Activated T-helper 17 cell treated with anti-CD3 and anti-CD28 coated beads, Interleukin-2, amount 50 U/mL, for 72 hours (primary cell): Measurements from ENCODE around the gene PCDHB1. TPM values are rescaled to one million over a fixed set of nuclear protein-coding genes. Genes with fewer than 3 reads are reported as not detected.
A peak's percentile ranks its signal among the peaks of the same experiment; 100 is the strongest.
"Not testable (repeated sequence)": the region's sequence is repeated elsewhere in the genome, so short reads cannot be mapped to it uniquely, and the experiment has no call there.

ENCODE experiments used
- ATAC-seq: fragments of 150-1000 bp; cut with Tn5 transposase; replicated peaks from 2 replicates; pipeline ENCODE4 v1.10.0; 2021; ENCODE audit warnings: mild to moderate bottlenecking, moderate library complexity
- H3K27ac Mint-ChIP-seq: one replicate; pipeline ENCODE4 v1.8.0; 2022; ENCODE audit warnings: mixed read lengths
- H3K27me3 Mint-ChIP-seq: one replicate; pipeline ENCODE4 v1.8.0; 2022; ENCODE audit warnings: mixed read lengths
- H3K36me3 Mint-ChIP-seq: one replicate; pipeline ENCODE4 v1.8.0; 2022; ENCODE audit warnings: low read depth, mild to moderate bottlenecking, mixed read lengths
- H3K4me1 Mint-ChIP-seq: one replicate; pipeline ENCODE4 v1.8.0; 2022; ENCODE audit warnings: mixed read lengths
- H3K4me3 Mint-ChIP-seq: one replicate; pipeline ENCODE4 v1.8.0; 2022; ENCODE audit warnings: mild to moderate bottlenecking, mixed read lengths
- H3K9me3 Mint-ChIP-seq: one replicate; pipeline ENCODE4 v1.8.0; 2022; ENCODE audit warnings: mixed read lengths
- total RNA-seq, 2 donors: library from RNA; stranded (reverse); gene quantifications; one replicate each; pipeline ENCODE4 v1.2.3, GENCODE V29; 2022

The PCDHB1 gene
- total RNA-seq, 2 donors from 2014 or later = not detected

DNA sequence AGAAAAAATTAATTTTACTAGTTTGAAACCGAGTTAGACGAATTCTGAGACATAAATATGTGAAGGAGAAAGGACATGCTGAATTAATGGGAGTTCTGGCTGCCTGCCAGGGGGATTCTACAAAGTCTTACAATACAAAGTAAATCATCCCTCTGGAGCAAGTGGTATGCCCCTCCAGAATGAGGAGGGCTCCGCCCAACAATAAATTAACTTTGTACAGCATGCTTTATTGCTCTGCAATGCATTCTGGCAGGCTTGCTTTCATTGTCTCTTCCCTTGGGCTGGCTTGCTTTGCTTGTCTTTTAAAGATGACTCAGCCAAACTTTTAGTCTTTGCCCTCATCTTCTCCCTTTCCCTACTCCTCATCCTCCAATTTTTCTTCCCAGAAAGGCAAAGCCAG is 11.7 kb upstream of the PCDHB1 start:
- Mint-ChIP-seq H3K4me3 (no peak overlapping the region), H3K9me3 (no peaks in the 10 kb centered on the region), H3K36me3 (no peaks in the 10 kb centered on the region), H3K27ac (no peak overlapping the region), H3K4me1 (no peaks in the 10 kb centered on the region), H3K27me3 (peaks cover 9% of the 10 kb centered on the region)
- no peak for ATAC-seq

DNA sequence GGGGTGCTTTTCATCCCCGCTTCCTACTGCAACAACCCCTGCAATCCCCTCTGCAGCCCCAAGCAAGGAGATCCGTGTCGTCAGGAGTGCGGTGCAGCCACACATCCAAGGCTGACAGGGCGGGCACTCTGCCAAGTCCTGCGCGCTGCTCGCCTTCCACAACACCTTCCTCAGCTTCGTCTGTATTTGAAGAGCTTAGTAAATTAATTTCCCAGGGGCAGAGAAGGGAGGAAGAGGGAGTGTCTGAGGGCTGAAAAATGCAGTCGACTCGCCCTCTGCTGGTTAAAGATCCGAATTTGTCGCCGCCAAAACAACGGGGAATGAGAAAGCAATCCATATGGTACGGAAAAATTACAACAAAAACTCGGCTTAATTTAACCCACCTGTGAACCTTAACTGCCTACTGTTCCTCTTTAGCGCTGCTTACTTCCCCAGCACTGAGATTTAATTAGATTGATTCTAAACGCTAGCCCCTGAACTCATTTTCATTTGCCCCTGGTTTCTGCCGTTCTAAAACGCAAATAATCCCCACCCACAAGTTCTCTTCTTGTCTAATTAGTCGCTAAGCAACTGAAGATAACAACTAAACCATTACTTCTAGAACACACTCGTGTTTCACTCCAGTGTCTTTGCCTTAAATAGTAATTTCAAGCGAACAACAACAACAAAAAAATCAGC is 10.9 kb upstream of the PCDHB1 start:
- no peak overlapping the region for H3K4me3 Mint-ChIP-seq
- ATAC-seq = no peak
- no peak overlapping the region for H3K27ac Mint-ChIP-seq
- H3K9me3 Mint-ChIP-seq = no peaks in the 10 kb centered on the region
- H3K36me3 Mint-ChIP-seq = no peaks in the 10 kb centered on the region
- peaks cover 11% of the 10 kb centered on the region for H3K27me3 Mint-ChIP-seq
- H3K4me1 Mint-ChIP-seq = no peaks in the 10 kb centered on the region

DNA sequence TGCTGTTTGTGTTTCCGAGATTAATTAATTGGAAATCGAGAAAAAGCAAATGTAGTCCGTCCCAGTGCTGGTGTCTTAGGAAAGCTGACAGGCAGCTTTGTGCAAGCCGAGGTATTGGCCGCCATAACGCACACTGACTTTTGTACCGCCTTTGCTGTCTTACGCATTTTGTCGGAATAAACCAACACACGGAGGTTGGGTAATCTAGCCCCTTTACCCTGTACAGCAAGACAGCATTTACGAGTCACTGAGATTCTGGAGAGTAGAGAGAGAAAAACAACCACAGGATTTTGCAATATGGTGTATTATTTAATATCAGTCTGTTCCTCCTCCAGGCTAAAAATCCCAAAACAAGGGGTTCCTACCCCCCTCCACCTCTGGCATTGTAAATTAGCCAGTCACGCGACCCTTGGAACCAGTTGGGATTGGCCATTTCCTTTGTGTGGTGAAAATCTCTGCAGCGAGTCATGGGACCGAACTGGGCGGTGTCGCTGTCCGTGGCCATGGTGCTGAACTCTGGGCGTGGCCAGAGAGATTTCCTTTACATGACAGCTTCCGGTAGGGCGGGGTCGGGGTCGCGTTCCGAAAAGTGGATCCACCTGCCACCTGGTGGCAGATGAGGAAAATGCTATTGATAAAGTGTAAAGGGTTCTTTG is 10.3 kb upstream of the PCDHB1 start:
- no peaks in the 10 kb centered on the region for H3K4me1 Mint-ChIP-seq
- peak; percentile 75 for ATAC-seq
- H3K9me3 Mint-ChIP-seq = no peaks in the 10 kb centered on the region
- H3K27ac Mint-ChIP-seq = no peak overlapping the region
- no peaks in the 10 kb centered on the region for H3K36me3 Mint-ChIP-seq
- H3K4me3 Mint-ChIP-seq = no peak overlapping the region
- peaks cover 12% of the 10 kb centered on the region for H3K27me3 Mint-ChIP-seq

DNA sequence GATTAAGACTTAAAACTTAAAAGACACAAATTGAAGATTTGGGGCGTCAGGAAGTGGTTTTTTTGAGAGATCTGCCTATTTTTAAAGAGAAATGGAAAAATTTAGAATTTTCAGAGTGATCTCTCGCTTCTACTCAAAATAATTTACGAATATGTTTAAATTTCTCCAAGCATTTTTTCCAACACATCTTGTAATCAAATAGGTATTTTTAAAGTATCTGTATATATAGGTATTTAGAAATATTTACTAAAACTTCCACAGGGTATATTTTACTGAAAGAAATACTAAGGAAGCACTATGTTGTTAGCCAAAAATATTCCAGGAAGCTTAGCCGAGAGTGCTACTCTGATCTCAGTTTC is 9.8 kb upstream of the PCDHB1 start:
- H3K9me3 Mint-ChIP-seq = no peaks in the 10 kb centered on the region
- H3K4me3 Mint-ChIP-seq = no peak overlapping the region
- H3K27me3 Mint-ChIP-seq = peaks cover 14% of the 10 kb centered on the region
- H3K27ac Mint-ChIP-seq = no peak overlapping the region
- ATAC-seq = no peak
- H3K4me1 Mint-ChIP-seq = no peaks in the 10 kb centered on the region
- no peaks in the 10 kb centered on the region for H3K36me3 Mint-ChIP-seq

DNA sequence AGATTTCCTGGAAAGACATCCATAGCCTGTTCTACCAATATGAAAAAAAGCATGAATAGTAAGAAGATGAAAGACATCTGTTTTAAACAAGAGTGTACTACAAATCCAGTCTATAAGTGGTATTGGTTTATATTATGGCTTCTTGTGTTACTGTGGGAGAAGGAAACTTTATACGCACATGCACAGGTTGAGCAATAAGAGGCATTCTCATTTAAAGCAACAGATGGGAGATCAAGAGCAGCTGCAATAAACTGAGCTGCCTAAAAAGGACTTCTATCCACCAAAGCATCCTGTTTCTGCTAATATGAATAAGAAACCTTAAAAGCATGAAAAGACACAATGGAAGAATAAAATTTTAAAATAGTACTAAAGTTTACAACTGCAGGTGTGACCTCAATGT is 8.6 kb upstream of the PCDHB1 start:
- no peak for ATAC-seq
- Mint-ChIP-seq H3K36me3 (no peaks in the 10 kb centered on the region), H3K27me3 (peaks cover 20% of the 10 kb centered on the region), H3K9me3 (no peaks in the 10 kb centered on the region), H3K27ac (no peak overlapping the region), H3K4me1 (no peaks in the 10 kb centered on the region), H3K4me3 (no peak overlapping the region)

DNA sequence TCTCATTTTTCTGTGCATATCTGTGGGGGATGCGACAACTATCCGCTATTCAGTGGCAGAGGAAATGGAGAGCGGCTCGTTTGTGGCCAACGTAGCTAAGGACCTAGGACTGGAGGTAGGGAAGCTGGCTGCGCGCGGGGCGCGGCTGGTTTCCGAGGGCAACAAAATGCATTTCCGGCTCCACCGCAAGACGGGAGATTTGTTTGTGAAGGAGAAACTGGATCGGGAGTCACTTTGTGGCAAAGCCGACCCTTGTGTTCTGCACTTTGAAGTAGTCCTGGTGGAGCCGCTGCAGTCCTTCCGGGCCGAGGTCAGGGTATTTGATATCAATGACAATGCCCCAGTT is 320 bp downstream of the PCDHB1 start:
- H3K4me1 Mint-ChIP-seq = peaks cover 4% of the 10 kb centered on the region
- no peak for ATAC-seq
- H3K27me3 Mint-ChIP-seq = peaks cover 46% of the 10 kb centered on the region
- no peak overlapping the region for H3K27ac Mint-ChIP-seq
- peak overlapping the region; percentile 46 for H3K4me3 Mint-ChIP-seq
- H3K9me3 Mint-ChIP-seq = peaks cover 4% of the 10 kb centered on the region
- H3K36me3 Mint-ChIP-seq = no peaks in the 10 kb centered on the region

DNA sequence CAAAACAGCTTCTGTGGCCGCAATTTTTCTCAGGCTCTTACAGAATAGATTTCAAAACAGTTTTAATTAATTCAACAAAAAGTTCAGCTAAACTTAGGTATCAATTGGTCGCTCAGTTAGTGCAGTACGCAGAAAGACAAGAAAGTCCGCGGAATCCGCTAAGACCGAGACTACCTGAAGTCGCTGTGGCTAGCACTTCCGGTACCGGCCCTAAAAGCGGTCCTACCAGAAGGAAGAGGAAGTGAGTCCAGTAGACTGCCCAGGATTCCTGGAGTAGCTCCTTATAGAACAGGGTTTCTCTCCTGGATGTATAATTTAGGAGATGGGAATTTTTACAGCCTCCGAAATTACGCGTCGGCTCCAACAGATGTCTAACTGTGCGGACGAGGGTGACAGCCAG is 26.7 kb downstream of the PCDHB1 start:
- peak overlapping the region; percentile 48 for H3K4me3 Mint-ChIP-seq

DNA sequence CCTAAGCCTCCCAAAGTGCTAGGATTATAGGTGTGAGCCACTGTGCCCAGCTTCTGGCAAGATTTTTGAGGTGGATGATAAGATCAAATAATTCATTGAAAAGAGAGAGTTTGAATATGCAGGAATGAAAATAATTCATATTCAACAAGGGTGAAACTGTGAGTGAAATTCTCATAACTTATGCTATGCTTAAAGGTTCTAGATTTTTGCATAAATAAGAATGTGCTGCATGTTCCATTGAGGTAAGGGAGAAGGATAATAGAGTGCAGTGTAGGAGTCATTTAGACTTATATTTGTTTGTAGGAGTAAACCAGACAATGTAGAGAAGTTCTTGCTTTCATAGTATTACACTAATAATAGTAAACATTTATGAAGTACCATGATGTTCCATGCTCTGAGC is 31.1 kb downstream of the PCDHB1 start:
- H3K4me3 Mint-ChIP-seq = no peak overlapping the region
- no peaks in the 10 kb centered on the region for H3K36me3 Mint-ChIP-seq
- H3K27ac Mint-ChIP-seq = no peak overlapping the region
- peaks cover 4% of the 10 kb centered on the region for H3K27me3 Mint-ChIP-seq
- H3K4me1 Mint-ChIP-seq = peaks cover 5% of the 10 kb centered on the region
- no peak for ATAC-seq
- peaks cover 2% of the 10 kb centered on the region for H3K9me3 Mint-ChIP-seq

More for the DNA sequence above, 26.7 kb downstream of the PCDHB1 start:
- no peak overlapping the region for H3K27ac Mint-ChIP-seq
- ATAC-seq = no peak
- H3K4me1 Mint-ChIP-seq = no peaks in the 10 kb centered on the region
- no peaks in the 10 kb centered on the region for H3K36me3 Mint-ChIP-seq
- H3K9me3 Mint-ChIP-seq = no peaks in the 10 kb centered on the region
- H3K27me3 Mint-ChIP-seq = peaks cover 9% of the 10 kb centered on the region

DNA sequence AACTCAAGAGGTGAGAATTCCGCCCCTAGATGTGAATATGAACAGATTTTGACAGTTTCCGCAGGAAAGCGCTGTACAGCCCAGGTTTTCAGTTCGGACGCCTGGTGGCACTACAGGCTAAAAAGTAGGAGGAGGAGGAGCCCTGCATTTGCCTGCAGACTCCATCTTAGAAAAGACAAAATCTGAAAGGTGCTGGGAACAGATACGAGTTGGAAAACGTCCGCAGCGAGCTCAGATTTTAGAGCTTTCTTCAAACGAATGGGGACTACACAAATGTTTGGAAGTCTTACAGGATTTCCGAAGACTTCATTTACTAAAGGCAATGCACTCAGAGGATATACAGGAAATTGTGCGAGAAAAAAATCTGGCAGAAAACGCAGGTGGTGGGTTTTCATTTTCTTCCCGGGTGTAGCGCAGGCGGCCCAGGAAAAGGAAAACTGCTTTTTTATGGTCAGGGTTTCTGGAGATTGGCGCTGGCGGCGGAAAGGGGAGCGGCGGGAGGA is 33.4 kb downstream of the PCDHB1 start:
- H3K27ac Mint-ChIP-seq = peak overlapping the region; percentile 88

DNA sequence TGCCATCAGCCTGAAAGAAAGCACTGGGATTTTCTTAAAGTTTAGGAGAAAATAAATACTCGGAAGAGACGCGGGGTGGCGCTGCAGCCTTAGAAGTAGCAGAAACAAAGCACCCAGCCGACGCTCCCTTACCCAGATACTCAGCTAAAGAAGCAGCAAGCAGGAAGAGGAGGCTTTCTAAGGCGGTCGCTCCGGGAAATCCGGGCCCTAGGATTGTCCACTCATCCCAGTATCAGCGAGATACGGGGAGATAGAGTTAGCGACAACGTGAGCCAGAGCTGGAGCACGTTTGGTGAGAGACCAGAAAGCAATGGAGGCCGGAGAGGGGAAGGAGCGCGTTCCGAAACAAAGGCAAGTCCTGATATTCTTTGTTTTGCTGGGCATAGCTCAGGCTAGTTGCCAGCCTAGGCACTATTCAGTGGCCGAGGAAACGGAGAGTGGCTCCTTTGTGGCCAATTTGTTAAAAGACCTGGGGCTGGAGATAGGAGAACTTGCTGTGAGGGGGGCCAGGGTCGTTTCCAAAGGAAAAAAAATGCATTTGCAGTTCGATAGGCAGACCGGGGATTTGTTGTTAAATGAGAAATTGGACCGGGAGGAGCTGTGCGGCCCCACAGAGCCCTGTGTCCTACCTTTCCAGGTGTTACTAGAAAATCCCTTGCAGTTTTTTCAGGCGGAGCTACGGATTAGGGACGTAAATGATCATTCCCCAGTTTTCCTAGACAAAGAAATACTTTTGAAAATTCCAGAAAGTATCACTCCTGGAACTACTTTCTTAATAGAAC is 43.5 kb downstream of the PCDHB1 start, which contains the start of gene PCDHB2:
Gene PCDHB2, plus strand, starts transcription at position 135 of the 782 bp plus-strand sequence. Its CDS starts 176 bp downstream, at position 311.
- ATAC-seq = no peak
- Mint-ChIP-seq H3K36me3 (no peaks in the 10 kb centered on the region), H3K27ac (no peak within 1 kb of the TSS), H3K4me3 (peak within 1 kb of the TSS; percentile 49), H3K4me1 (no peaks in the 10 kb centered on the region), H3K27me3 (peaks cover 17% of the 10 kb centered on the region), H3K9me3 (peaks cover 9% of the 10 kb centered on the region)

More for the DNA sequence above, 33.4 kb downstream of the PCDHB1 start:
- peaks cover 3% of the 10 kb centered on the region for H3K9me3 Mint-ChIP-seq
- peak; percentile 78 for ATAC-seq
- H3K4me3 Mint-ChIP-seq = peak overlapping the region; percentile 92
- H3K4me1 Mint-ChIP-seq = peaks cover 5% of the 10 kb centered on the region
- H3K36me3 Mint-ChIP-seq = no peaks in the 10 kb centered on the region
- H3K27me3 Mint-ChIP-seq = peaks cover 5% of the 10 kb centered on the region

DNA sequence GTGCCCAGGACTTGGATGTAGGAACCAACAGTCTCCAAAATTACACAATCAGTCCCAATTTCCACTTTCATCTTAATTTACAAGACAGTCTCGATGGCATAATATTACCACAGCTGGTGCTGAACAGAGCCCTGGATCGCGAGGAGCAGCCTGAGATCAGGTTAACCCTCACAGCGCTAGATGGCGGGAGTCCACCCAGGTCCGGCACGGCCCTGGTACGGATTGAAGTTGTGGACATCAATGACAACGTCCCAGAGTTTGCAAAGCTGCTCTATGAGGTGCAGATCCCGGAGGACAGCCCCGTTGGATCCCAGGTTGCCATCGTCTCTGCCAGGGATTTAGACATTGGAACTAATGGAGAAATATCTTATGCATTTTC is 44.1 kb downstream of the PCDHB1 start:
- H3K9me3 Mint-ChIP-seq = peaks cover 10% of the 10 kb centered on the region
- peaks cover 22% of the 10 kb centered on the region for H3K27me3 Mint-ChIP-seq
- no peak overlapping the region for H3K27ac Mint-ChIP-seq
- peaks cover 1% of the 10 kb centered on the region for H3K4me1 Mint-ChIP-seq
- no peaks in the 10 kb centered on the region for H3K36me3 Mint-ChIP-seq
- ATAC-seq = no peak
- peak overlapping the region; percentile 49 for H3K4me3 Mint-ChIP-seq

DNA sequence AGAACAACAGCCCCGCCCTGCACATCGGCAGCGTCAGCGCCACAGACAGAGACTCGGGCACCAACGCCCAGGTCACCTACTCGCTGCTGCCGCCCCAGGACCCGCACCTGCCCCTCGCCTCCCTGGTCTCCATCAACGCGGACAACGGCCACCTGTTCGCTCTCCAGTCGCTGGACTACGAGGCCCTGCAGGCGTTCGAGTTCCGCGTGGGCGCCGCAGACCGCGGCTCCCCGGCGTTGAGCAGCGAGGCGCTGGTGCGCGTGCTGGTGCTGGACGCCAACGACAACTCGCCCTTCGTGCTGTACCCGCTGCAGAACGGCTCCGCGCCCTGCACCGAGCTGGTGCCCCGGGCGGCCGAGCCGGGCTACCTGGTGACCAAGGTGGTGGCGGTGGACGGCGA is 45.0 kb downstream of the PCDHB1 start:
- not testable (repeated sequence) for H3K4me1 Mint-ChIP-seq, H3K27ac Mint-ChIP-seq, H3K4me3 Mint-ChIP-seq, ATAC-seq, H3K36me3 Mint-ChIP-seq
- peaks cover 26% of the 10 kb centered on the region for H3K27me3 Mint-ChIP-seq
- H3K9me3 Mint-ChIP-seq = peaks cover 13% of the 10 kb centered on the region

DNA sequence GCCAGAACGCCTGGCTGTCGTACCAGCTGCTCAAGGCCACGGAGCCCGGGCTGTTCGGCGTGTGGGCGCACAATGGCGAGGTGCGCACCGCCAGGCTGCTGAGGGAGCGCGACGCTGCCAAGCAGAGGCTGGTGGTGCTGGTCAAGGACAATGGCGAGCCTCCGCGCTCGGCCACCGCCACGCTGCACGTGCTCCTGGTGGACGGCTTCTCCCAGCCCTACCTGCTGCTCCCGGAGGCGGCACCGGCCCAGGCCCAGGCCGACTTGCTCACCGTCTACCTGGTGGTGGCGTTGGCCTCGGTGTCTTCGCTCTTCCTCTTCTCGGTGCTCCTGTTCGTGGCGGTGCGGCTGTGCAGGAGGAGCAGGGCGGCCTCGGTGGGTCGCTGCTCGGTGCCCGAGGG is 45.4 kb downstream of the PCDHB1 start:
- H3K4me3 Mint-ChIP-seq, H3K36me3 Mint-ChIP-seq, H3K27ac Mint-ChIP-seq, H3K4me1 Mint-ChIP-seq, ATAC-seq: not testable (repeated sequence)
- peaks cover 26% of the 10 kb centered on the region for H3K27me3 Mint-ChIP-seq
- H3K9me3 Mint-ChIP-seq = peaks cover 13% of the 10 kb centered on the region

DNA sequence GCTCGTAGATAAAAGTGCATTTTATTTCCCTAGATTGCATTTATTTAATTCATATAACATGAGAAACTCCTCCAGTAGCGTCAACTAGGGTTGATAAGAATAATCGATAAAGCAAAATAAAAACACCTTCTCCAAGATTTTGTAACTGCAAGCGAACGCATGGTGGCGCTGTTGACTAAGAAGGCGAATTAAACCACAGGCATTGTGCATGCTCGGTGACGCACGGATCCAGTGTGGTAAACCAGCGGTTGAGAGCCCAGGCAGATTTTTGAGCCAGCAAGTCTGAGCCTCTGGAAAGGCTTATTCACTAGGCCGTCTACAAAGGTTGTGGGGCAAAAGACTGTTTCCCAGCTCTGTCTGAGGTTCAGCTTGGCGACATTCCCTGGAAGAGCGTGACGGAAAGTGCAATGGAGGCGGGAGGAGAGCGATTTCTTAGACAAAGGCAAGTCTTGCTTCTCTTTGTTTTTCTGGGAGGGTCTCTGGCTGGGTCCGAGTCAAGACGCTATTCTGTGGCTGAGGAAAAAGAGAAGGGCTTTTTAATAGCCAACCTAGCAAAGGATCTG is 49.1 kb downstream of the PCDHB1 start, which contains the start of gene PCDHB3:
Gene PCDHB3, plus strand, starts transcription at position 231 of the 563 bp plus-strand sequence. Its CDS starts 177 bp downstream, at position 408.
- Mint-ChIP-seq H3K9me3 (peaks cover 4% of the 10 kb centered on the region), H3K4me3 (no peak within 1 kb of the TSS), H3K36me3 (no peaks in the 10 kb centered on the region), H3K27ac (no peak within 1 kb of the TSS), H3K4me1 (peaks cover 4% of the 10 kb centered on the region), H3K27me3 (peaks cover 15% of the 10 kb centered on the region)
- no peak for ATAC-seq
